GM12878 (cell line): Measurements from ENCODE around the gene PRR35. TPM values are rescaled to one million over a fixed set of nuclear protein-coding genes. Genes with fewer than 3 reads are reported as not detected.

Experiments
- CHD1 ChIP-seq: IDR thresholded peaks from 2 replicates; pipeline ENCODE4 v1.6.1; 2012; ENCODE audit warnings: low read depth, low read length, improper control_type of control experiment
- EP300 ChIP-seq, 2 experiments: fragments of 150-350 bp in 1 of 2; IDR thresholded peaks; 2 replicates each; pipeline ENCODE4 v1.6.1; 2011 to 2012; ENCODE audit warnings: low read depth in 2 of 2, low read length in 2 of 2, borderline replicate concordance in 1 of 2, improper control_type of control experiment in 1 of 2, inconsistent platforms in 1 of 2; ENCODE audit not compliant: control insufficient read depth in 1 of 2
- GABPA ChIP-seq: IDR thresholded peaks from 2 replicates; pipeline ENCODE4 v1.6.1; 2014; ENCODE audit warnings: antibody characterized with exemption, low read depth, mild to moderate bottlenecking, inconsistent platforms
- KLF5 ChIP-seq: fragments of 450-650 bp; IDR thresholded peaks from 2 replicates; pipeline ENCODE4 v1.6.1; 2014; ENCODE audit warnings: mild to moderate bottlenecking; ENCODE audit not compliant: partially characterized antibody
- MEF2A ChIP-seq: IDR thresholded peaks from 2 replicates; pipeline ENCODE4 v1.6.1; 2011; ENCODE audit warnings: low read depth, mild to moderate bottlenecking, low read length, moderate library complexity; ENCODE audit not compliant: insufficient read depth
- NFIC ChIP-seq: IDR thresholded peaks from 2 replicates; pipeline ENCODE4 v1.6.1; 2012; ENCODE audit warnings: low read depth, mild to moderate bottlenecking, inconsistent platforms, low read length, moderate library complexity
- NFYA ChIP-seq: IDR thresholded peaks from 2 replicates; pipeline ENCODE4 v1.6.1; 2011; ENCODE audit warnings: low read depth, mild to moderate bottlenecking, low read length, improper control_type of control experiment, borderline replicate concordance
- POLR2AphosphoS2 ChIP-seq: IDR thresholded peaks from 2 replicates; pipeline ENCODE4 v1.6.1; 2011; ENCODE audit warnings: low read depth, mild to moderate bottlenecking, low read length, improper control_type of control experiment, moderate library complexity
- SIX5 ChIP-seq: IDR thresholded peaks from 2 replicates; pipeline ENCODE4 v1.6.1; 2011; ENCODE audit warnings: mild to moderate bottlenecking, low read depth, low read length, moderate library complexity; ENCODE audit not compliant: severe bottlenecking
- SPI1 ChIP-seq: IDR thresholded peaks from 2 replicates; pipeline ENCODE4 v1.6.1; 2011; ENCODE audit warnings: low read depth, mild to moderate bottlenecking, low read length, moderate library complexity, borderline replicate concordance; ENCODE audit not compliant: insufficient read depth
- STAT1 ChIP-seq: fragments of 450-650 bp; conservative IDR thresholded peaks from 2 replicates; pipeline ENCODE4 v1.6.1; 2014; ENCODE audit warnings: antibody characterized with exemption, mild to moderate bottlenecking
- SUPT20H ChIP-seq: IDR thresholded peaks from 2 replicates; pipeline ENCODE4 v1.6.1; 2011; ENCODE audit warnings: low read depth, mild to moderate bottlenecking, low read length, moderate library complexity, borderline replicate concordance; ENCODE audit not compliant: control insufficient read depth
- SUZ12 ChIP-seq: fragments of 200-600 bp; sonication (generic); IDR thresholded peaks from one replicate; pipeline ENCODE4 v1.6.1; 2018; ENCODE audit warnings: antibody characterized with exemption, mild to moderate bottlenecking; ENCODE audit not compliant: unreplicated experiment
- TBL1XR1 ChIP-seq: IDR thresholded peaks from 2 replicates; pipeline ENCODE4 v1.6.1; 2012; ENCODE audit warnings: low read depth, low read length, improper control_type of control experiment
- ZNF384 ChIP-seq: IDR thresholded peaks from 2 replicates; pipeline ENCODE4 v1.6.1; 2012; ENCODE audit warnings: low read depth, mild to moderate bottlenecking, low read length, improper control_type of control experiment, borderline replicate concordance
- polyA plus RNA-seq, 11 experiments: library from polyadenylated mRNA; depleted of rRNA in 4 of 11; unstranded in 6 of 11; stranded (reverse) in 5 of 11; fragments of >200 nt; fragmentation: Nextera tagmentation in 4 of 11; fragmentation: Illumina TruSeq in 1 of 11; extraction: Ambion mirVana in 4 of 11; extraction: Trizol in 1 of 11; gene quantifications; 1 replicate in 1 of 11; 2 replicates in 10 of 11; pipeline versions ENCODE4 v1.2.1 to v1.2.3, GENCODE V29; 2011 to 2016; ENCODE audit warnings: inconsistent platforms in 2 of 11, missing spikeins in 2 of 11, low read depth in 1 of 11
- total RNA-seq, 4 experiments: library from RNA; depleted of rRNA in 3 of 4; stranded (reverse); fragments of >200 nt in 3 of 4; fragmentation: Illumina TruSeq in 1 of 4; extraction: Trizol in 1 of 4; gene quantifications; 2 replicates each; pipeline versions ENCODE4 v1.2.1 to v1.2.3, GENCODE V29; 2013 to 2021
- TF ChIP-seq, protein P1 (sequence below): fragments of 450-650 bp; conservative IDR thresholded peaks from 2 replicates; pipeline ENCODE4 v1.6.1; 2017; ENCODE audit warnings: mild to moderate bottlenecking, moderate library complexity
- TF ChIP-seq, protein P2 (sequence below): fragments of 450-650 bp; IDR thresholded peaks from 2 replicates; pipeline ENCODE4 v1.6.1; 2016; ENCODE audit warnings: mild to moderate bottlenecking
- TF ChIP-seq, protein P3 (sequence below): fragments of 150-350 bp; IDR thresholded peaks from 2 replicates; pipeline ENCODE4 v1.6.1; 2014; ENCODE audit warnings: mild to moderate bottlenecking, low read depth, low read length
- TF ChIP-seq, protein P4 (sequence below): IDR thresholded peaks from 2 replicates; pipeline ENCODE4 v1.6.1; 2011; ENCODE audit warnings: low read depth, mild to moderate bottlenecking, low read length, moderate library complexity, borderline replicate concordance; ENCODE audit errors: extremely low read depth
- TF ChIP-seq, protein P5 (sequence below): IDR thresholded peaks from 2 replicates; pipeline ENCODE4 v1.6.1; 2012; ENCODE audit warnings: low read depth, low read length, improper control_type of control experiment

Gene PRR35
- total and polyA plus RNA-seq, 10 of the 15 experiments (the other 5 are each of a cell fraction or from before 2014, with no cell fraction given): not detected

DNA sequence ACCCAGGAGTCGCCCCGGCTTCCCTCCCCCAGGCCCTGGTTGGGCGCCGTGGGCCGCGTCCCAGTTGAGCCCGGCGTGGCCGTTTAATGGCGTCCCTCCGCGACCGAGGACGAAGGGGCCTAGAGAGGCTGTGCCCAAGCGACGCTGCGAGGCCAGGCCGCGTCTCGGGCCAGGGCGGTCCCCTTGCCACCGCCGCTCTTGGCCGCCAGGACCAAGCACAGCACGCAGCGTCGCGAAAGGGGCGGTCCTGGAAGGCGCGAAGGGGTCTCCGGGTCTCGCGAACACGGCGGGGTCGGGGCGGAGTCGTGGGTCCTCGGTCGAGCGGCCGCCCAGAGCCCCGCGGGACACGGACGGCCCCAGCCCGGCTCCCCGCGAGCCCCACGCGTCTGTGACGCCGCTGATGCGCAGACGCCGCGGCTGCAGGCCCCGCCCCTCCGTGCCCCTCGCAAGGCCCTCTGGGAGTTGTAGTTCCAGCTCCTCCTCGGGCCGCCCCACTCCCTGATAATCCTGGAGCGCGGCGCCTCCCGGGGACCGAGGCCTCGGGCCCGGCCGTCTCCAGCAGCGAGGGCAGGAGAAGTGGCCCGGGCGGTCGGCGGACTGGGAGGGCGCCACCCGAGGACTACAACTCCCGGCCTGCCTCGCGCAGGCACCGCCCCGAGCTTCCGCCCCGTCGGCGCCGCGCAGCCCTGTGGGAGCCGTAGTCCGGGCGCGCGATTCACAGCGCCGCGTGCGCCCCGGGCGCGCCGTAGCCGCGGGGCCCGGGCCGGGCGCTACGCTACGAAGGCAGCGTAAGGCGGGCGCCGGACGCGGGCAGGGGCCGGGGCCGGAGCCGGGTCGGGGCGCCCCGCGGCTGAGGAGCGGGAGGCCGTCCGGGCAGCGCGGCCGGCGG lies 32.9 kb upstream of the PRR35 start, which contains the start of gene CAPN15 (continued):
- TF ChIP-seq, protein P1, sequence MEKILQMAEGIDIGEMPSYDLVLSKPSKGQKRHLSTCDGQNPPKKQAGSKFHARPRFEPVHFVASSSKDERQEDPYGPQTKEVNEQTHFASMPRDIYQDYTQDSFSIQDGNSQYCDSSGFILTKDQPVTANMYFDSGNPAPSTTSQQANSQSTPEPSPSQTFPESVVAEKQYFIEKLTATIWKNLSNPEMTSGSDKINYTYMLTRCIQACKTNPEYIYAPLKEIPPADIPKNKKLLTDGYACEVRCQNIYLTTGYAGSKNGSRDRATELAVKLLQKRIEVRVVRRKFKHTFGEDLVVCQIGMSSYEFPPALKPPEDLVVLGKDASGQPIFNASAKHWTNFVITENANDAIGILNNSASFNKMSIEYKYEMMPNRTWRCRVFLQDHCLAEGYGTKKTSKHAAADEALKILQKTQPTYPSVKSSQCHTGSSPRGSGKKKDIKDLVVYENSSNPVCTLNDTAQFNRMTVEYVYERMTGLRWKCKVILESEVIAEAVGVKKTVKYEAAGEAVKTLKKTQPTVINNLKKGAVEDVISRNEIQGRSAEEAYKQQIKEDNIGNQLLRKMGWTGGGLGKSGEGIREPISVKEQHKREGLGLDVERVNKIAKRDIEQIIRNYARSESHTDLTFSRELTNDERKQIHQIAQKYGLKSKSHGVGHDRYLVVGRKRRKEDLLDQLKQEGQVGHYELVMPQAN: peak; percentile 78; the same call in 1 of the 2 replicates
- TF ChIP-seq GABPA (0 out of 2 replicates have a peak, but pooled peaks have one; percentile 78), SUZ12 (no peak), SIX5 (peak; percentile 86), NFYA (no peak), CHD1 (no peak), POLR2AphosphoS2 (no peak), SUPT20H (no peak), KLF5 (peak; percentile 59), ZNF384 (no peak), EP300 (IDR thresholded peaks at IDR 0.05; ENCODE audit: borderline replicate concordance in 1 of 2, control insufficient read depth in 1 of 2, low read depth in 2 of 2, low read length in 2 of 2) (no peak), SPI1 (0 out of 2 replicates have a peak, but pooled peaks have one; percentile 8), STAT1 (peak; percentile 90; the same call in 1 of the 2 replicates), TBL1XR1 (peak; percentile 49; the same call in 1 of the 2 replicates), NFIC (no peak), MEF2A (no peak)
- TF ChIP-seq, protein P2, sequence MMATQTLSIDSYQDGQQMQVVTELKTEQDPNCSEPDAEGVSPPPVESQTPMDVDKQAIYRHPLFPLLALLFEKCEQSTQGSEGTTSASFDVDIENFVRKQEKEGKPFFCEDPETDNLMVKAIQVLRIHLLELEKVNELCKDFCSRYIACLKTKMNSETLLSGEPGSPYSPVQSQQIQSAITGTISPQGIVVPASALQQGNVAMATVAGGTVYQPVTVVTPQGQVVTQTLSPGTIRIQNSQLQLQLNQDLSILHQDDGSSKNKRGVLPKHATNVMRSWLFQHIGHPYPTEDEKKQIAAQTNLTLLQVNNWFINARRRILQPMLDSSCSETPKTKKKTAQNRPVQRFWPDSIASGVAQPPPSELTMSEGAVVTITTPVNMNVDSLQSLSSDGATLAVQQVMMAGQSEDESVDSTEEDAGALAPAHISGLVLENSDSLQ: no peak
- TF ChIP-seq, protein P3, sequence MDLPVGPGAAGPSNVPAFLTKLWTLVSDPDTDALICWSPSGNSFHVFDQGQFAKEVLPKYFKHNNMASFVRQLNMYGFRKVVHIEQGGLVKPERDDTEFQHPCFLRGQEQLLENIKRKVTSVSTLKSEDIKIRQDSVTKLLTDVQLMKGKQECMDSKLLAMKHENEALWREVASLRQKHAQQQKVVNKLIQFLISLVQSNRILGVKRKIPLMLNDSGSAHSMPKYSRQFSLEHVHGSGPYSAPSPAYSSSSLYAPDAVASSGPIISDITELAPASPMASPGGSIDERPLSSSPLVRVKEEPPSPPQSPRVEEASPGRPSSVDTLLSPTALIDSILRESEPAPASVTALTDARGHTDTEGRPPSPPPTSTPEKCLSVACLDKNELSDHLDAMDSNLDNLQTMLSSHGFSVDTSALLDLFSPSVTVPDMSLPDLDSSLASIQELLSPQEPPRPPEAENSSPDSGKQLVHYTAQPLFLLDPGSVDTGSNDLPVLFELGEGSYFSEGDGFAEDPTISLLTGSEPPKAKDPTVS: no peak
- TF ChIP-seq, protein P4, sequence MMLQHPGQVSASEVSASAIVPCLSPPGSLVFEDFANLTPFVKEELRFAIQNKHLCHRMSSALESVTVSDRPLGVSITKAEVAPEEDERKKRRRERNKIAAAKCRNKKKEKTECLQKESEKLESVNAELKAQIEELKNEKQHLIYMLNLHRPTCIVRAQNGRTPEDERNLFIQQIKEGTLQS: no peak
- TF ChIP-seq, protein P5, sequence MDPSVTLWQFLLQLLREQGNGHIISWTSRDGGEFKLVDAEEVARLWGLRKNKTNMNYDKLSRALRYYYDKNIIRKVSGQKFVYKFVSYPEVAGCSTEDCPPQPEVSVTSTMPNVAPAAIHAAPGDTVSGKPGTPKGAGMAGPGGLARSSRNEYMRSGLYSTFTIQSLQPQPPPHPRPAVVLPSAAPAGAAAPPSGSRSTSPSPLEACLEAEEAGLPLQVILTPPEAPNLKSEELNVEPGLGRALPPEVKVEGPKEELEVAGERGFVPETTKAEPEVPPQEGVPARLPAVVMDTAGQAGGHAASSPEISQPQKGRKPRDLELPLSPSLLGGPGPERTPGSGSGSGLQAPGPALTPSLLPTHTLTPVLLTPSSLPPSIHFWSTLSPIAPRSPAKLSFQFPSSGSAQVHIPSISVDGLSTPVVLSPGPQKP: peak; percentile 49; the same call in 1 of the 2 replicates
